Endothelial cell of hepatic sinusoid (primary cell): ENCODE measurements around the gene FAM151A.

Experiments
- in situ Hi-C: cut with HindIII; loops from 2 replicates; pipeline ENCODE4 v1.10.0; 2017; ENCODE audit warnings: low sequenced_read_pairs

The FAM151A gene

DNA sequence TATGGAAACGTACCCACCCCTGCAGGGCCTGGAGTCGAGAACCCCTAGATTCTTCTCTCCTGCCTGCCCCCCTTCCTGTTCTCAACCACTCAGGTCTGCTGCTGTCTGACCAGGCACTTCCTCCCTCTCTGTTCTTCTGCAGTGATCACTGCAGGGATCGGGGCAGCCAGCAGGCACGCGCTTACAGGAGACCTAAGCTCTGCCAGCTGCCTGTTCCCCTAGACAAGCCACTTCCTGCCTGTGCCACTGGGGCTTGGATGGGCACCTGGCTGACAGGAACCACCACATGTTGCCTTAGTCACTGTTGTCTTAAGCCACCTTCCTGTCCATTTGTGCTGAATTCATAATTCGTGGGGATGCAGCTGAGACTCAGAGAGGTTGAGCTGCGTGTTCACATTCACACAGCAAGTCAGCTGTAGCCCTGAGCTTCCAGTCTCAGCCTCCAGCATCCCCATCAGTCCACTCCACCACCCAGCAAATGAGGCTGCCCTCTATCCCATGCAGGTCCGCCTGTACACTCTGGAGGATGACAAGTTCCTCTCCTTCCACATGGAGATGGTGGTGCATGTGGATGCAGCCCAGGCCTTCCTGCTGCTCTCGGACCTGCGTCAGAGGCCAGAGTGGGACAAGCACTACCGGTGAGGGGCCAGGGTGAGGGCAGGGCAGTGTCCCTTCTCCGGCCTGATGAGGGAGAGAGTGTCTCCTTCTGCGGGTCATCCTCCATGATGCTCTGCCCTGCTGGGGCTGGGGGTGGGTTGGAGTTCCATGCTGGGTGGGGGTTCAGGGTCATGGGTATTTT, 18.6 kb downstream of the FAM151A start:
- in situ Hi-C loops = no loop called here

DNA sequence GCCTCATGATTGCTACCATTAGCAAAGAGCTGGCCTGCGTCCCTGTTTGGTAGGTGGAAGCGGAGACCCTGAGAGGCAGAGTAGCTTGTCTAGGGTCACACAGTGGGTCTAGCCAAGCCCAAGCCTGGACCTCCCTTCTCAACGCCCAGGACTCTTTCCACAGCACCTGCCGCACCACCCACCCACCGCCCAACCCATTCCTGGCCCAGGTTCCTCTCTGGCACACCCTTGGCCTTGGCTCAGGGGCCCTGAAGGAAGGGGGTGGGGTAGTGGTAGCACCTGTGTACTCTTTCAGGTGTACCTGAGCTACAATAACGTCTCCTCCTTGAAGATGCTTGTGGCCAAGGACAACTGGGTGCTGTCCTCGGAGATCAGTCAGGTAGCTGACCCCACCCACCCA, 19.3 kb downstream of the FAM151A start:
- in situ Hi-C loops = no loop called here

DNA sequence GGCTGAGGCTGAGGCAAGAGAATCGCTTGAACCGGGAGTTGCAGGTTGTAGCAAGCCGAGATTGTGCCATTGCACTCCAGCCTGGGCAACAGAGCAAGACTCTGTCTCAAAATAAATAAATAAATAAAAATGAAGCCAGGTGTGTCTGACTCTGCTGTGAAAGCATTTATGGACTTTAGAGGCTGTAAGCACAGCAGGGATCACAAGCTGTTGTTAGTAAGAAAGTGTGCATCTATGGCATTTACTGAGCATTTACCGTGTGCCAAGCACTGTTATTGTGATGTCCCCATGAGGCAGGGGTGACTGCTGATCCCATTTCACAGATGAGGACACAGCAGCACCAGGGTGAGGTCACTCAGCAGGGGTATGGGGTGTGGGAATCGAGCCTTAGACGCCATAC, 20.1 kb downstream of the FAM151A start:
- in situ Hi-C loops = no loop called here

DNA sequence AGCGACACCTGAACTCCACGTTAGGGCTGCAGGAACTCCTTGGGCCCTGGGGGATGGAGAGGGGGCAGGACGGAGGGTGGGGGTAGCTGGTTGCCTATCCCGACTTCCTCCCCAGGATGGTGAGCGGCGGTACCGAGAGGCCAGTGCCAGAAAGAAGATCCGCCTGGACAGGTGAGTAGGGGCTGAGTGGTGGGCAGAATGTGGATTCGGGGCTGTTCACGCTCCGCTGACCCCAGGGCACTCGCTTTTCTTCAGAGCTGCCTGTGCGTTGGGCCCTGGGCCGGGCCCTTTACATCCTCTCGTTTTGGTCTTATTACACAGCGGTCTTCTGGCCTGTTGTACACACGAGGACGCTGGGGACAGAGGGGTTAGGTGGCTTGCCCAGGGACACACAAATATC, 20.8 kb downstream of the FAM151A start:
- in situ Hi-C loops = no loop called here

DNA sequence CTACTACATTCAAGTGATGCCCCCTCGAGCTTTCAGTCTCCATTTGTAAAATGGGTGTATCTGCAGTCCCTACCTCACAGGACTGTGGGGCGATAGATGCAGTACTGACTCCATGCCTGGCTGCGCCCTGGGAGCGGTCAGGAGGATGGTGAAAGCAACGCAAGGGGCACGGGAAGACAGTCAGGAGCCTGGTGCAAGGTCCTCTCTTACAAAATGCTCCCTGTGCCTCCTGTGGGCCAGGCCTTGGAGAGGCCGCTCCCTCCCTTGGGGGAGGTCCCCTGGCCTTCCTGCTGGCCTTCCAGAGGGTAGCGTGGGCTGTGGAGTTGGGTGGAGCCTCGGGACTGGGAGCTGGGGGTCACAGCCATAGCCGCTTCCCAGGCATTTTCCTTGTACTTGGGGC, 21.6 kb downstream of the FAM151A start:
- in situ Hi-C loops = no loop called here

DNA sequence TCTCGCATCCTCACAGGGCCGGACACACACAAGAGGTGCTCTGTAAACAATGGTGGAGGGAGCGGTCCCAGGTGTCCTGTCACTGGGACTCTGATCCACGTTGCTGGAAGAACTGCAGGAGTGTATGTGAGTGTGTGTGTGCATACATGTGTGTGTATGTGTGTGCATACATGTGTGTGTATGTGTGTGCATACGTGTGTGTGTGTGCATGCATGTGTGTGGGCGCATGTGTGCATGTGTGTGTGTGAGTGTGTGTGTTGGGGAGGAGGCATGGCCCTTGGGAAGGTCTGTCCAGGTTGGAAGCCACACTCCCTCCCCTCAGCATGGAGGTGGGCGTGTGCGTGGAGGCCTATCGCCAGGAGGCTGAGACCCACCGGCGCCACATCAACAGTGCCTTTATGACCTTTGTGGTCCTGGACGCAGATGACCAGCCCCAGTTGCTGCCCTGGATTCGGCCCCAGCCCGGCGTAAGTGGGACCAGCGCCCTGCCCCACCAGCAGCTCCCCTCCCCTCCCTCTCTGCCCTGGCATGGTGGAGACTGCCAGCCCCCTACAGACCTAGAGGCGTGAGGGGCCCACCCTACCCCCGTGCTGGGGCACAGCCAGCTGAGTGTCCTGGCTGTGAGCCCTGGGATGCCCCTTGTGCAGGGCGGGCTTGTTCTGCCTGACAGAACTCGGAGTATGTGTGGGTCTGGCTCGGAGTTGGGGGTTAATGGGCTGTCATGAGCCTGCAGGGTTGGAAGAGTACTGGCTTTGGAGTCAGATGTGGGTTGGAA, 22.2 kb downstream of the FAM151A start:
- in situ Hi-C loops = no loop called here

DNA sequence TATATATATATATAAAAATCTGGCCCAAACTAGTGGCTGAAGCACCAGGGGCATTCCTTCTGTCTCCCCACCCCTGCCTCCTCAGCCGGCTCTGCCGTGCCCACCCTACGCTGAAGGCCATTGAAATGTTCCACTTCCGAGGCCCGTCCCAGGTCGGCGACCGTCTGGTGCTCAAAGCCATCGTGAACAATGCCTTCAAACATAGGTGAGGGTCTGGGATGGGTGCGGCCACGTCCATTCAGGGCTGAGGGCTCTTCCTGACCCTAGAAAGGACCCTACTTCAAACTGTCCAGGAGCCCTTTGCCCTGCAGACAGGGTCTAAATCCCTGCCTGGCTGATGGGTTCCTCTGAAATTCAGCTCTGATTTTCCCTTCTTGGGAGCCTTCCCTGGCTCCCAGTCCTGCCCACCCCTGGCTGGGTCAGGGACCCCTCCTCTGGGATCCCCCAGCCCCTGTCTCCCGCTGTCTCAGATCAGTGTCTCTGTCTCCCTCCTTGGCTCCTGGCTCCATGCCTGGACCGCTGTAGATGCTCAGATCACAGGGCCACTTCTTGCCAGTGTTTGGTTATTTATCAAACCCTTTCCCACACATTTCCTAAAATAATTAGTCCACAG, 24.0 kb downstream of the FAM151A start:
- in situ Hi-C loops = no loop called here

DNA sequence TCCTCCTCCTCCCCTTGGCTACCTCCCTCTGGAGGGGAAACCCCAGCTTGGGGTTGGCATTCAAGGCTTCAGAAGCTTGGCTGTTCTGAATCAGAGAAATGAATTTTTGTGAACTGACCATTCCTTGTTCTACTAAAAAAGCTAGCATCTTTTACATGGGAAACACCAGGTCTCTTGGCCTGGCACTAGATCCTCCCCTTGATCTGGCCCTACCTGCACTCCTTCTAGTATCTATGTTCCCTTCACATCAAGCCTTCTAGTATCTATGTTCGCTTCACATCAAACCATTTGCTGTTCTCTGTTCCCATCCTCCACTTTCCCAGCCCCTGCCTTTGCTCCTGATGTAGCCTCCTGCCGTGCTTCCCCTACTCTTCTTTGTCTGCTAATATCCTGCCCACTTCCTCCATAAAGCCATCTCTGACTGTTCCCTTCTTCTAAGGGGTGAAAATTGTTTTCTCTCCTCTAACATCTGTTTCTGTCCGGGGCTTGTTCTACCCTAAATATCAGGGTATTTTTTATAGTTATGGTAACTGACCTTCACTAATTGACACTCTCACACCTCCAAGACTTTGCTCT, 25.8 kb downstream of the FAM151A start:
- in situ Hi-C loops = no loop called here

DNA sequence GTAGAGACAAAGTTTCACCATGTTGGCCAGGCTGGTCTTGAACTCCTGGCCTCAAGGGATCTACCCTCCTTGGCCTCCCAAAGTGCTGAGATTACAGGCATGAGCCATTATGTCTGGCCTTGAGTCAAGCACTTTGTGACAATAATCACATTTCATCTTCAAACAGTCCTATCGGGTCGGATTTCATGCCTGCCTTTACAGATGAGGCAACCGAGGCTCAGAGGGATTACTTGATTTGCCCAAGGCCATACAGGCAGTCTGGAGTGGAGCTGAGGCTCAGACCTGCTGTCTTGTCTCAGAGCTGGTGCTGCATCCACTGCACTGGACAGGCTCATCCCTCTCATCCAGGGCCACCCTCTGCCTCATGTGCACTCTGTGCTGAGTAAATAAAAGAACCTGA, 26.6 kb downstream of the FAM151A start:
- in situ Hi-C loops = no loop called here

DNA sequence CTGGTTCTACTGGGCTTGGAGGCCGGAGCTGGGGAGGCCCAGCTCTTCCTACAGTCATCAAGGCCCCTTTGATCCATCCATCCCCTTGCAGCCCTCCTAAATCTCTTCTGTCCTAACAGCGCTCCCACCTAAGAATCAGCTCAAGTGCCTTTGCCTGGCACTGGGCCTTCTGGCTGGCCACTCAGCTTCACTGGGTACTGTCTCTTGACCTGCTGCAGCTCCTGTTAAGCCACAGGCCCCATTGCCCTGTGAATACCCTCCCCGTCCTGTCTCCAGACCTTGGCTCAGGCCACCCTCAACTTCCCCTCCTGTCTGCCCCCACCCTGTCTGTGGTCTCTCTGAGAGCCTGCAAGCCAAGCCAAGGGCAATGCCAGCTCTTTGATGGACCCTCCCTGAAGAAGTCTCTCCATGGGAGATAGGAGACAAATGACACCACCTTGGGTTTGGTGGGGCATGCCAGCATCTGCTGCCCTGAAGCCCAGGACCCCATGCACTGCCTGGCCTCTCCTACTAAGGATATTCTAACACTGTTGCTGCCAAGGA, 27.3 kb downstream of the FAM151A start:
- in situ Hi-C loops = no loop called here

DNA sequence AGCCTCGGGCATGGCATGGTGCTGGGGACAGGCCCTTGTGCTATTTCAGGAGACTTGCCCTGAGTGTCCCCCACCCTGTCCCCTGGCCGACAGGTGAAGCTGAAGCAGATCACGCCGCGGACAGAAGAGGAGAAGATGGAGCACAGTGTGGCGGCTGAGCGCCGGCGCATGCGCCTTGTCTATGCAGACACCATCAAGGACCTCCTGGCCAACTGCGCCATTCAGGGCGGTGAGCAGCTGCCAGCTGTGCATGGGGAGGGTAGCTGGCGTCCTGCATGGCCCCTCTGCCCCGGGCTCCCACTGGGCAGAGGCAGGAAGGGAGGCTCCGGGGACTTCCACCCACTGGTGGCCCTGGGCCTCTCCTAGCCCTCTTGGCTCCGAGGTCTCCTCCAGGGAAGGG, 28.9 kb downstream of the FAM151A start:
- in situ Hi-C loops = no loop called here

DNA sequence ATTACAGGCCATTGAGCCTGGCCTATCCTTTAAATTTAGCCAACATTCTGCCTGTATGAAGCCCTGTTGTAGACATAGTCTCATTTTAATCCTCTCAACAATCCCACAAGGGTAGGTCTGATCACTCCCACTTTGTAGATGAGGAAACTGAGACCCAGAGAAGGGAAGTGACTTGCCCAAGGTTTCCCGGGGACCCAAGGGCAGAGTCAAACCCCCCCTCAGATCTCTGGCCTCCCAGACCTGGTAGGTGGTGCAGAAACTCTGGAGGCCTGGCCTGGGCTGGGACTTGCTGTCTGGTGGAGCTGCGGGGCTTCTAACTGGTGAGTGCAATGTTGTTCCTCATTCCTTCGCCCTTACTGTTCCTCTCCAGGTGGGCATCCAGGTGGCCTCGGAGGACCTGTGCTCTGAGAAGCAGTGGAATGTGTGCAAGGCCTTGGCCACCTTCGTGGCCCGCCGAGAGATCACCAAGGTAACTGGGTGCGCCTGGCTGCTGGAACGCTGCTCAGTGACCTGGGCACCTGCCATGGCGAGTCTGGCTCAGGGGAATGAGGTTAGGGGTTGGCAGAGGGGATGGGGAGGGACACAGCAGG, 29.7 kb downstream of the FAM151A start:
- in situ Hi-C loops = no loop called here

DNA sequence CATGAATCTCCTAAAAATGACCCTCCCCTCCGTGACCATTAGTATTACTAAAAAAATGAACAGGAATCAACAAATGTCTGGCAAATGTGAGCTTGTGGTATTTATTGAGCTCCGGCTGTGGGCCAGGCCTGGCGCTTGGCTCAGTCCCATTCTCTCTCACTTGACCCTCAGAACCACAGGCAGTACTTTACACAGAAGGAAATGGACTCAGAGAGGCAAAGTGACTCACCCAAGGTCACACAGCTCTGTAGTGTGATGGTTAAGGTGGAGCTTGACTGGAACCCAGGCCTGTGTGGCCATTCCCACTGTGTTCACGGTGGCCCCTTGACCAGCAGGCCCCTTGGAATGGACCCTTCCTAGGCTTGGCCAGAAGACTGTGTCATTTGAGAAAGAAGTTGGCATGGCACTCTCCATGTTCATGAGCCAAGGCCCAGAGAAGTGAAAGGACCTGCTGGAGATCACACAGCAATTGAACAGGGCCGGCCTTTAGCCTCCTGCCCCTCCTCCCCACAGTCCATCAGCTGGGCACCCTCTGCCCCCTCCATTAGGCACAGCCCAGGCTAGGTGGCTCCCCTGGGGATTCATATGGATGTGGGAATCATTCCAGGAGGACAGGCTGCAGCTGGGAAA, 32.1 kb downstream of the FAM151A start:
- in situ Hi-C loops = no loop called here

DNA sequence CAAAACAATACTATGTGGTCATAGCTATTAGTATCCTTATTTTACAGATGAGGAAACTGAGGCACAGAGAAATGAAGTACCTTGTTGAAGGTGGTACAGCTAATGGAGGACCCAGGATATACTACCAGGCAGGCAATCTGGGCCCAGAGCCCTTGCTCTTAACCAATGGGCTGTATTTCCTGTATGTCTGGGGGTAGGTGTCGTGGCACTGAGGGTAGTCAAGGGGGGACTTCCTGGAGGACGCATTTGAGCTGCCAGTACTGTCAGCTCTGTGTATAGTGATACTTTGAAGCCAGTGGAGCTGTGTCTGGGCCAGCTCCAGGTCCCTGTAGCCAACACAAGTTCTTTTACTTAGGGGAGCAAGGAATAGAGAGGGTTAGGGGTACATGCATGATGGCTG, 34.9 kb downstream of the FAM151A start:
- in situ Hi-C loops = no loop called here

DNA sequence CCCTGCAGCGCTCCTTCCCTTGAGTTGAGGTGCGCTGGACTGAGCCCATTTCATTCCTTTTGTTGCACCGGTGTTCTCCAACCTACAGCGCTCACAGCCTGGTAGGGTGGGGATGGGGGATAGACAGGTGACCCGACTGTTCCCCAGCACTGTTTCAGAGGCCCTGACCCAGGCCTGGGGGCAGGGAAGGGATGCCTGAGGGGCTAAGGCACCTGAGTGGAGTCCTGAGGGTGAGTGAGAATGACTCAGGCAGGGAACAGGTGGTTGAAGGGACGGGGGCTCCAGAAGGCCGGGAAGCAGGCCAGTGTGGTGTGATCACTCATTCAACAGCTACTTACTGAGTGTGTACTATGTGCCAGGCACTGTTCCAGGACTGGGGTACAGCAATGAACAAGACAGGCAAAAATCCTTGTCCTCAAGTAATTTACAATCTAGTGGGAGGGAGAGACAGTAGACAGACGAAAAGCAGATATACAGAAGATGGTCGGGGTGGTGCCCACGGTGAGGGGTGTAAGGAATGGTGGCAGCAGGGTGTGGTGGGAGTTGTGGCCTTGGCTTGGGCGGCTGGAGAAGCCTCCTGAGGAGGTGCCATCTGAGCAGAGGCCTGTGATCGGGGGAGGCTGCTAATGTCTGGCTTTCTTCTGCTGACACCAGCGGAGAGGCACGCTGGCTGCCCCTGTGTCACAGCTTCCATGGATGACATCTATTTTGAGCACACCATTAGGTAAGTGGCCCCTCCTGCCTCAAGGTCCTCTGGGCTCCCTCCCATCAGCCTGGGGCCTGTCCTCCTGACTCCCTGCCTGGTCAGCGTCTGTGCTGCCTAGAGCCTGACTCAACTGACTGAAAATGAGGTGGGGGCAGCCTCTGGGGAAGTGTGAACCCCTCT, 37.9 kb downstream of the FAM151A start:
- in situ Hi-C loops = no loop called here

DNA sequence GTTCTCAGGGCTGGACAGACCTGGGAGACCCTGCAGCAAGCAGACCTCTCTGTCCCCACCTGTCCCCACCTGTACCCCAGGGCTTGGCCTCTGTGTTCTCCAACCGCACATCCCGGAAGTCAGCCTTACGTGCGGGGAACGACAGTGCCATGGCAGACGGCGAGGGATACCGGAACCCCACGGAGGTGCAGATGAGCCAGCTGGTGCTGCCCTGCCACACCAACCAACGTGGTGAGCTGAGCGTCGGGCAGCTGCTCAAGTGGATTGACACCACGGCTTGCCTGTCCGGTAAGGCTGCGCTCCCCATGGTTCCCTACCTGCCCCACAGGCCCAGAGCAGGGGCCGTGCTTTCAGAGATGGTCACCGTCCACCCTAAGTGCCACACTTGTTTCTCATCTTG, 38.8 kb downstream of the FAM151A start:
- in situ Hi-C loops = no loop called here

DNA sequence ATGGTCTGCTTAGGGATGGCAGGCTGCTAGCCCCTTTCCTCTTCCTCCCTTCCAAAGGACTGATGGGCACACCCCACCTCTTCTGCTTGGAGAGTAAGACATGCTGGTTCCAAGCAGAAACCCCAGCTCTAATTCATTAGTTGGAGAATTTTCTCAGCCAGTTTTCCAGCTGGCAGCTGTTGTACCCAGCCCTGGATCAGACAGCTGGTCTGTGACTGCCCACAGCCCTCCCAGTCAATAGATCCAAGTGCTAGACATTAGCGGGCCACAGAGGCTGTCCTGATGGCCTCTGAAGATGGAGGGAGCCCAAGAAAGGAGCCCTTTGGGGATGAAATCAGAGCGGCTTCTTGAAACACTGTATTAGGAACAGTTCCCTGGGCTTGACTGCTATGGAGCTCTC, 39.5 kb downstream of the FAM151A start:
- in situ Hi-C loops = no loop called here

DNA sequence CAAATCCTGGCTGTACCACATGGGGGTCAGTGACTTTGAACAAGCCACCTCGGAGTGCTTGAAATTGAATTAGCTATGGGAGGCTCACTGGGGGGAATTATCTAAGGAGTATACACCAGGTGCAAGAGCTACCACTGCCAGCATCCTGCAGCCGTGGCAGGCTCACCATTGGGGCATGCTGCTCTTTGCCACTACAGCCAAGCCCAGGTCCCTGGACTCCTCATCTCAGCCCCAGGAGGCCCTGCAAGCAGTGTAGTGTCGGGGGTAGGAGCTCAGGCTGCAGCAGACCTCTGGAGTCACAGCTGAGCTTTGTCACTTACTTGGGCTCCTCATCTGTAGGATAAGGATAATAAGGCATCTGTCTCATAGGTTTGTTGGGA, 40.0 kb downstream of the FAM151A start:
- in situ Hi-C loops = no loop called here

DNA sequence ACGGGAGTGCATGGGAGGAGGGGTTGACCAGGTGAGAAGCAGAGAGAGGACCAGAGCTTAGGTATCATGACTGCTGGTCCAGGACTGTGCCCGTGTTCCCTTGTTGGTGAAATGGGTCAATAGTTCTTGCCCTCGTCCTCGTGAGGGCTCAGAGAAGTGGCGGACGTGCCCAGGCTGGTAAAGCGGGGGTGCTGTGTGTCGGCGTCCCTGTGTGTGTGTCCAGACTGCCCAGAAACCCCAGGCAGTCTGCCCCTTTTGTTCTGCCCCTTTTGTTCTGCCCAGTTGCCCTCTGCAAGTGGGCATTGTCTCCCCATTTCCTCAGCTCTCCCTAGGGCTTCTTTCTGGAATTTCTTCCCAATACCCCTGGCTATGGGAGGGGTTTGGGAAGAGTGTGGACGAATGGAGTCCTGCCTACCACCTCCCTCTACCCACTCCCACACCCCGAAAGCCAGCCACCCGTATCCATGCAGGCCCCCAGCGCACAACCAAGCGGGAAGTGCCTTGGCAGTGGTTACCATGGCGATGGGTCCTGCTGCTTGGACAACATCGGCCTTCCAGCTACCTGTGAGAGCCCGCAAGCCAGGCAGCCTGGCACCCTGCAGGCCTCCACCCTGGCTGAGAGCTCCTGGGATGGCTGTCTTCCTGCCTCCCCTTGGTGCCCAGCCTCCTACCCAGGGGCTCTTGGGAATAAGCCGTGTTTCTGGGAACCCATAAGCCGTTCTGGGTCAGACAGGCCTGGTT, 40.6 kb downstream of the FAM151A start:
- in situ Hi-C loops = no loop called here
